ENCODE measurements around the gene CPVL.

Gene CPVL

GRCh38 chr7:28996836-28997235 is 149.5 kb downstream of the CPVL start:
- no peak for DNase-seq

- no peak for DNase-seq
Measured at GRCh38 chr7:28993371-28993770, 153.0 kb downstream of the CPVL start.

- DNase-seq = no peak
Measured at GRCh38 chr7:28992798-28993197, 153.5 kb downstream of the CPVL start.

- DNase-seq = no peak
Measured at GRCh38 chr7:28990200-28990960, 156.0 kb downstream of the CPVL start.

GRCh38 chr7:28989211-28989980 is 156.9 kb downstream of the CPVL start:
- no peak for DNase-seq

GRCh38 chr7:28988810-28989209 is 157.5 kb downstream of the CPVL start:
- no peak for DNase-seq

GRCh38 chr7:28988091-28988490 is 158.2 kb downstream of the CPVL start:
- DNase-seq = no peak

- no peak for DNase-seq
Measured at GRCh38 chr7:28986765-28987110, 159.6 kb downstream of the CPVL start.

GRCh38 chr7:28986028-28986764 is 160.1 kb downstream of the CPVL start:
- no peak for DNase-seq

- no peak for DNase-seq
Measured at GRCh38 chr7:28984631-28985030, 161.7 kb downstream of the CPVL start.

GRCh38 chr7:28984217-28984616 is 162.1 kb downstream of the CPVL start:
- no peak for DNase-seq

GRCh38 chr7:28983396-28984190 is 162.7 kb downstream of the CPVL start:
- no peak for DNase-seq

- no peak for DNase-seq
Measured at GRCh38 chr7:28981161-28981465, 165.2 kb downstream of the CPVL start.

- DNase-seq = no peak
Measured at GRCh38 chr7:28980451-28981160, 165.7 kb downstream of the CPVL start.

GRCh38 chr7:28979776-28980175 is 166.6 kb downstream of the CPVL start:
- no peak for DNase-seq

- no peak for DNase-seq
Measured at GRCh38 chr7:28977881-28978280, 168.5 kb downstream of the CPVL start.

GRCh38 chr7:28976022-28976421 is 170.3 kb downstream of the CPVL start:
- no peak for DNase-seq

GRCh38 chr7:28973591-28973990 is 172.7 kb downstream of the CPVL start:
- DNase-seq = no peak

- DNase-seq = no peak
Measured at GRCh38 chr7:28964056-28964455, 182.3 kb downstream of the CPVL start.

- DNase-seq = no peak
Measured at GRCh38 chr7:28961972-28962371, 184.4 kb downstream of the CPVL start.

- no peak for DNase-seq
Measured at GRCh38 chr7:28960071-28960840, 186.1 kb downstream of the CPVL start.

GRCh38 chr7:28958980-28959347 is 187.4 kb downstream of the CPVL start:
- DNase-seq = no peak

Measured in activated effector memory CD4-positive, alpha-beta T cell treated with anti-CD3 and anti-CD28 coated beads, Interleukin-2, amount 50 U/mL, for 16 hours (primary cell).